Measurements from ENCODE around the gene HBE1. TPM values are rescaled to one million over a fixed set of nuclear protein-coding genes. Genes with fewer than 3 reads are reported as not detected.

Gene HBE1
- total and polyA plus RNA-seq, 9 of the 15 experiments (the other 6 are each of a cell fraction or from before 2014, with no cell fraction given), result 612 to 10,250 (median 2,181) TPM

DNA sequence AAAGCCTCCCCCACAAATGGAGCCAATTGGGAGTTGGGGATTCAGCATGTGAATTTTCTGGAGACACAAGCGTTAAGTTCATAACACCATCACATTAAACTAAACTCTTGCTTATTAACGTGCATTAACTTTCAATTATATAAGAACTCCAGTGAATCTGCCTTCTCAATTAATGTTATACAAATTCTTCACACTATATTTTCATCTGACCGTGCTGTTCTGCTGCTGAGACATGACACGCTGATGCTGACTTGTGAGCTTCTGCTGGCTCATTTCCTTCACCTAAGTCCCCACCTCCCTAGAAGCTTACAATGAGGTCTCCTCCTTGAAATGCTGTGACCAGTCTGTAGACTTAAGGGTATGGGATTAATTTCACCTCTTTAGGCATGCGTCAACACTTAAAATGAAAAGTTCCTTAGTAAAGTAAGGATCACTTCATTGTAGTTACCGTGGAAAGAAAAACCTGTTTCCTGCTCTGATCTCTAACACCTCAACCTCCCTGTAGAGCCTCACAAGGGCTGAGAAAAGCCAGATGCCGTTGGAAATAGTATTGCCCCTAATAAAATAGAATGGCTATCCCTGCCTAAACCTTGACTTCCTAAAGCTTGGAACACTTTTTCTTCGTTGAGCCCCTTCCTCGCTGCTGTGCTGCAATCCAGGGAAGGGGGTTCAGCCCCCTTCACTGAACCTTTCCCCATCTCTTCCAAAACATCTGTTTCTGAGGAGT, 17.4 kb downstream of the HBE1 start (continued):
- TF ChIP-seq, protein P1, sequence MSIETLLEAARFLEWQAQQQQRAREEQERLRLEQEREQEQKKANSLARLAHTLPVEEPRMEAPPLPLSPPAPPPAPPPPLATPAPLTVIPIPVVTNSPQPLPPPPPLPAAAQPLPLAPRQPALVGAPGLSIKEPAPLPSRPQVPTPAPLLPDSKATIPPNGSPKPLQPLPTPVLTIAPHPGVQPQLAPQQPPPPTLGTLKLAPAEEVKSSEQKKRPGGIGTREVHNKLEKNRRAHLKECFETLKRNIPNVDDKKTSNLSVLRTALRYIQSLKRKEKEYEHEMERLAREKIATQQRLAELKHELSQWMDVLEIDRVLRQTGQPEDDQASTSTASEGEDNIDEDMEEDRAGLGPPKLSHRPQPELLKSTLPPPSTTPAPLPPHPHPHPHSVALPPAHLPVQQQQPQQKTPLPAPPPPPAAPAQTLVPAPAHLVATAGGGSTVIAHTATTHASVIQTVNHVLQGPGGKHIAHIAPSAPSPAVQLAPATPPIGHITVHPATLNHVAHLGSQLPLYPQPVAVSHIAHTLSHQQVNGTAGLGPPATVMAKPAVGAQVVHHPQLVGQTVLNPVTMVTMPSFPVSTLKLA (conservative IDR thresholded peaks at IDR 0.05), result peak in 1 of 2 experiments; percentile 20; a peak in 1 of 4 replicates
- TF ChIP-seq POLR2AphosphoS5 (IDR thresholded peaks at IDR 0.05; ENCODE audit: control insufficient read depth, insufficient read depth, low read depth, low read length) (peak; percentile 49; the same call in 1 of the 2 replicates), TAF1 (IDR thresholded peaks at IDR 0.05; ENCODE audit: control insufficient read depth, extremely low read depth, insufficient read depth, low read length, severe bottlenecking) (no peak), NONO (IDR thresholded peaks at IDR 0.05; ENCODE audit: low read depth in 2 of 2, low read length in 1 of 2) (no peak), FOXK2 (conservative IDR thresholded peaks at IDR 0.05 in 1 of 2, IDR thresholded peaks at IDR 0.05 in 1 of 2; ENCODE audit: low read depth in 2 of 2) (no peak), KDM5B (IDR thresholded peaks at IDR 0.05; ENCODE audit: insufficient replicate concordance, low read depth, low read length) (peak; percentile 71), EP300 (IDR thresholded peaks at IDR 0.05; ENCODE audit: low read length) (no peak), ELF2 (CRISPR knock-in tag; IDR thresholded peaks at IDR 0.05) (peak; percentile 53; the same call in 1 of the 2 replicates), ATF1 (CRISPR knock-in tag; IDR thresholded peaks at IDR 0.05) (no peak), ATF1 (tag; IDR thresholded peaks at IDR 0.05) (no peak), L3MBTL2 (IDR thresholded peaks at IDR 0.05) (no peak), FOXA3 (CRISPR knock-in tag; conservative IDR thresholded peaks at IDR 0.05 in 1 of 2, IDR thresholded peaks at IDR 0.05 in 1 of 2) (no peak), SPI1 (IDR thresholded peaks at IDR 0.05; ENCODE audit: borderline replicate concordance, low read depth, low read length) (no peak), BACH1 (tag; IDR thresholded peaks at IDR 0.05) (0 out of 2 replicates have a peak, but pooled peaks have one; percentile 31), GTF2A2 (tag; IDR thresholded peaks at IDR 0.05) (no peak), ILK (tag; IDR thresholded peaks at IDR 0.05; ENCODE audit: borderline replicate concordance, low read depth) (no peak), HNRNPK (IDR thresholded peaks at IDR 0.05; ENCODE audit: low read depth, low read length, poor library complexity, severe bottlenecking) (no peak), MYC (IDR thresholded peaks at IDR 0.05; ENCODE audit: low read depth, low read length) (peak; percentile 34; the same call in 1 of the 2 replicates), MYC (CRISPR knock-in tag; IDR thresholded peaks at IDR 0.05; ENCODE audit: borderline replicate concordance, low read depth) (no peak; the same call in 1 of the 2 replicates), SNIP1 (IDR thresholded peaks at IDR 0.05; ENCODE audit: low read depth) (no peak), ZNF77 (CRISPR knock-in tag; IDR thresholded peaks at IDR 0.05) (peak; percentile 73; the same call in 1 of the 2 replicates)
- TF ChIP-seq, protein P2, sequence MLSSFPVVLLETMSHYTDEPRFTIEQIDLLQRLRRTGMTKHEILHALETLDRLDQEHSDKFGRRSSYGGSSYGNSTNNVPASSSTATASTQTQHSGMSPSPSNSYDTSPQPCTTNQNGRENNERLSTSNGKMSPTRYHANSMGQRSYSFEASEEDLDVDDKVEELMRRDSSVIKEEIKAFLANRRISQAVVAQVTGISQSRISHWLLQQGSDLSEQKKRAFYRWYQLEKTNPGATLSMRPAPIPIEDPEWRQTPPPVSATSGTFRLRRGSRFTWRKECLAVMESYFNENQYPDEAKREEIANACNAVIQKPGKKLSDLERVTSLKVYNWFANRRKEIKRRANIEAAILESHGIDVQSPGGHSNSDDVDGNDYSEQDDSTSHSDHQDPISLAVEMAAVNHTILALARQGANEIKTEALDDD (IDR thresholded peaks at IDR 0.05), result no peak
- TF ChIP-seq, protein P3, sequence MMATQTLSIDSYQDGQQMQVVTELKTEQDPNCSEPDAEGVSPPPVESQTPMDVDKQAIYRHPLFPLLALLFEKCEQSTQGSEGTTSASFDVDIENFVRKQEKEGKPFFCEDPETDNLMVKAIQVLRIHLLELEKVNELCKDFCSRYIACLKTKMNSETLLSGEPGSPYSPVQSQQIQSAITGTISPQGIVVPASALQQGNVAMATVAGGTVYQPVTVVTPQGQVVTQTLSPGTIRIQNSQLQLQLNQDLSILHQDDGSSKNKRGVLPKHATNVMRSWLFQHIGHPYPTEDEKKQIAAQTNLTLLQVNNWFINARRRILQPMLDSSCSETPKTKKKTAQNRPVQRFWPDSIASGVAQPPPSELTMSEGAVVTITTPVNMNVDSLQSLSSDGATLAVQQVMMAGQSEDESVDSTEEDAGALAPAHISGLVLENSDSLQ (IDR thresholded peaks at IDR 0.05), result no peak

Data from K562 (cell line).